RPMI7951 (cell line): ENCODE measurements around the gene CERT1. TPM values are rescaled to one million over a fixed set of nuclear protein-coding genes. Genes with fewer than 3 reads are reported as not detected.

ENCODE experiments used
- DNase-seq: peaks from one replicate; pipeline ENCODE4 v3.0.0-alpha.2; 2012; ENCODE audit warnings: low read depth
- total RNA-seq: library from RNA; depleted of rRNA; stranded (reverse); fragments of >200 nt; shearing (Covaris generic); gene quantifications from 2 replicates; pipeline ENCODE4 v1.2.3, GENCODE V29; 2014

Gene CERT1
- total RNA-seq, 1 experiment from 2014 or later, result 14.1 TPM

DNA sequence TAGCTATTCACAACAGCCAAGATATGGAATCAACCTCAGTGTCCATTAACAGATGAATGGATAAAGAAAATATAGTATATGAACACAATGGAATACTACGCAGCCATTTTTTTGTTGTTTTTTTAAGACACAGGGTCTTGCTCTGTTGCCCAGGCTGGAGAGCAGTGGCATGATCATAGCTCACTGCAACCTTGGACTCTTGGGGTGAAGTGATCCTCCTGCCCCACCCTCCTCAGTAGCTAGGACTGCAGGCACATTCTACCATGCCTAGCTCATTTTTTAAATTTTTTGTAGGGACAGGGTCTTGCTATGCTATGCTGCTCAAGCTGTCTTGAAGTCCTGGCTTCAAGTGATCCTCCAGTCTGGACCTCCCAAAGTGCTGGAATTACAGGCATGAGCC lies 38.5 kb downstream of the CERT1 start:
- DNase-seq, result no peak

DNA sequence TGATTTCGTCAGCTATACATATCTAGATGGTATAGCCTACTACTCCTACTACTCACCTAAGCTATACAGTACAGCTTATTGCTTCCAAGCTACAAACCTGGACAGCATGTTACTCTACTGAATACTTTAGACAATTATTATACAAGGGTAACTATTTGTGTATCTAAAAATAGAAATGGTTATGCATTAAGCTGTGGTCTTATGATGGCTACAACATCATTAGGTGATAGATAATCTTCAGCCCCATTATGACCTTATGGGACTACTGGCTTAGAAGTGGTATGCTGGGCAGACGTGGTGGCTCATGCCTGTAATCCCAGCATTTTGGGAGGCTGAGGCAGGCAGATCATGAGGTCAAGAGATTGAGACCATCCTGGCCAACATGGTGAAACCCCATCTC lies 40.2 kb downstream of the CERT1 start:
- no peak for DNase-seq

DNA sequence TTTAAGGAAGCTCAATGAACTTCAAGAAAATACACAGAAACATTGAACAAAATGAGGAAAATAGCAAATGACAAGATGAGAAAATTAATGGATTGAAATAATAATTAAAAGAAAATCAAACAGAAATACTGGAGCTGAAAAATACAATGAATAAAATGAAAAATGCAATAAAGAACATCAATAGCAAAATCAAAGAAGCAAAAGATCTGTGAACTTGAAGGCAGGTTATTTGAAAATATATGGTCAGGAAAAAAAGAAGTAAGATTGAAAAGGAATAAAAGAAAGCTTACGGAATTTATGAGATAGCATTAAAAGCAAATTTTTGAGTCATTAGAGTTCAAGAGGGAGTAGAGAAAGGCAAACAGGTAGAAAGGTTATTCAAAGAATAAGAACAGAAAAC lies 42.4 kb downstream of the CERT1 start:
- DNase-seq, result no peak

DNA sequence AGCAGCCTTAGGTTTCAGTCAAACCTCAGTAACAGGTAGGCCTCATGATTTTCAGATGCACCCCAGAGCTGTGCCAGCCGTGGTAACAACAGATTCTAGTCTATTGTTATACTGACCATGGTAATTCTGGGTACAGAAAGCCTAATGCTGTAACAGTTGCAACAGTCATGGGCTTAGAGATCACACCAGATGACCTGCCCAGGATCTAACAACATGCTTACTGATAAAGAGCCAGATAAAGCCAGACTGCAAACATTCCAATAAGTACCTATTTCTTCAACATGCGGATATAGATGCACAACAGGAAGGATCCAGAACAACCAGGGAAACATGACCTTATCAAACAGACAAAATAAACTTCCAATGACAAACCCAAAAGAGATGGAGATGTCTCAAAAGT lies 42.8 kb downstream of the CERT1 start:
- no peak for DNase-seq

DNA sequence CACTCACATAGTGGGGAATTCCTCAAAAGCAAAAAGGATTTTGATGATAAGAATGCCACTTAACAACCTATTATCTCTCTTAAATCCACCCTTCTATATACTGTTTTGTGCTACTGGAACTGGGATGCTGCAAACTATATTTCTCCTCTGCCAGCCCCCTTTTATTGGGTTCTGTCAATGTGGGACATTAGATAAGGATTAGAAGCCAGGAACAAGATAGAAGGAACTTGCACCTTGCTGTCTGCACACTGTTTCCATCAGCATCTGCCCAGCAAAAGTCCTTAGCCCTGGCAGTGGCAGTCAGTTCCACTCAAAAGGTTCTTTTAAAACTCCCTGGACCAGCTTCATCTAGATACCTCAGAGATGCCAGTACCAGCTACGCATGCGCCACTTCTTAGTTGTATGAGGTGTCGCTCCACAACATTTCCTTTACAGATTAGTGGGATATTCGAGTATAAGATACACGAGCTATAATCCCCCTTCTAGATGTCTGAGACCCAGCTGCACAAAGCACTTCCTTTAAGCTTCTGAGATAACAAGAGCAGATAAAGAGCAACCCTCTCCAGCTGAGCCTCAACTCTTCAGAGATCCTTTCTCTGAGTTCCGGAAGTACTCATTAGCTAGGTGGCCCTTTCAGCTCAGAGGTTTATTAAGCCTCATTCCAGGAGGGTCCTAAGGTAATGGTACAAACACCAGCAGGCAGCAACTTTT lies 45.3 kb downstream of the CERT1 start:
- DNase-seq, result no peak

DNA sequence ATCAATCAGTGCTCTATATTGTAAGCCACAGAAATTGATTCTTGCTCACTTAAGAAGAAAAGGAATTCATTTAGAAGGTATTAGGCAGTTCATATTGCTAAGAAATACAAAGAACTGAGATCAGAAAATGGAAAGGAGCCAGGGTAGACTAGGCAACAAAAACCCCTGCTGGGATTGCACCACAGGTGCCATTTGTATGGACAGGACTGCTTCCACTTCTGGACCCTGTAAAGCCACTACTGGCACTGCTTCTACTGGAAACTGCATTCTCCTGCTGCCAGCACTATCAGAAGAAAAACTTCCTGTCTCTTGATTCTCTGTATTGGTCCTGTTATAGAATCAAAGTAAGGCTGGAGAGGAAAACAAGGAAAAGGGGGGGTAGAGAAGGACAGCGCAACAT lies 45.9 kb downstream of the CERT1 start:
- no peak for DNase-seq

DNA sequence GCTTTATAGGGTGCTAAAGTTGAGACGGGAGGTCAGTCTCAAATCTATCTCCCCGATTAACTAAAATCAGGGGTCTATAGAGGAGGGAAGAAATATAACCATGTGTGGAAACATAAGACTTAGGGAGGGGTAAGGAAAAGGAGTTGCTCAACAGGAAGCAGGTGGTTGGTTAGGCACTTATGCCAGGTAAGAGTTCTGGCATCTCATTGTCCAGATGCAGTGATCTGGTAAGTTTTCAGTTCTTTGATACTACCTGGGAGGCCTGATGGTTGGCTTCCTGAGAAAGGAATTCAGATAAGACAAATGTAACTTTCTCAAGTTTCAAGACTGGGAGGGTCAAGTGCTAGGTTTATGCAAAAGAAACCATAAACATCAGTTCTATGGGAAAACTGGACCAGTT lies 47.7 kb downstream of the CERT1 start:
- no peak for DNase-seq

DNA sequence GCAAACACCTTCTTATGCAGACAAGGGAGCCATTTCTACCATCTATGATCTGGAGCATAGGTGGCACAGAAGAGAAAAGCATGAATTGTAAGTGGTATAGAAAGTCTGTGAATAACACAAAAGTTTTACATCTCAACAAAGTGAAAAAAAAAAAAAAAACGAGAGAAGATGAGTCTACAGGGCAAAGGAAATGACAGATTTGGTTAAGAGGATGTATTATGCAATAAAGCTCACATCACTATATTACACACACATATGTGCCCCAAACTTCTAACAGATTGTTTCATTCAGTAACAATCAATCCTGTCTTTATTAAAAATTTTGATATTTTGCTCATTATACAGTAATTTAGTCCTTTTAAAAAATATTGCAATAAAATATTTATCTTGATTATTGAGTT lies 49.8 kb downstream of the CERT1 start:
- peak; percentile 3 for DNase-seq

DNA sequence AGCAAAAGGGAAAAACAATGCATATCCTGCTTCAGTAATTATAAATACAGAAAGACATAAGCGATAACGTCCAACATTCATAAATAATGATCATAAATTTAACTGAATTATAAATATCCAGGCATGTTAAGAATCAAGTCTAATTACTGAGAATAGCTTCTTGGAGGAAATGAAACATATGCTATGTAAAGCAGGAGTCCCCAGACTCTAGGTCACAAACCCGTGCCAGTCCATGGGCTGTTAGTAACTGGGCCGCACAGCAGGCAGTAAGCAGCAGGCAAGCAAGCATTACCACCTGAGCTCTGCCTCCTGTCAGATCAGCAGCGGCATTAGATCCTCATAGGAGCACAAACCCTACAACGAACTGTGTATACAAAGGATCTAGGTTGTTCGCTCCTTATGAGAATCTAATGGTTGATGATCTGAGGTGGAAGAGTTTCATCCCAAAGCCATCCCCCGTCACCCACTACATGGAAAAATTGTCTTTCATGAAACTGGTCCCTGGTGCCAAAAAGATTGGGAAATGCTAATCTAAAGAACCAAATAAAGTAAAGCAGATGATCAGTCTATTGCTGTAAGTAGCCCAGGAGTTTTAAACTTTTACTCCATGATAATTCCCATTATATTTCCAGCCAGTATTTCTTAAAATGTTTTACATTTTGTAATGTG lies 50.4 kb downstream of the CERT1 start:
- no peak for DNase-seq

DNA sequence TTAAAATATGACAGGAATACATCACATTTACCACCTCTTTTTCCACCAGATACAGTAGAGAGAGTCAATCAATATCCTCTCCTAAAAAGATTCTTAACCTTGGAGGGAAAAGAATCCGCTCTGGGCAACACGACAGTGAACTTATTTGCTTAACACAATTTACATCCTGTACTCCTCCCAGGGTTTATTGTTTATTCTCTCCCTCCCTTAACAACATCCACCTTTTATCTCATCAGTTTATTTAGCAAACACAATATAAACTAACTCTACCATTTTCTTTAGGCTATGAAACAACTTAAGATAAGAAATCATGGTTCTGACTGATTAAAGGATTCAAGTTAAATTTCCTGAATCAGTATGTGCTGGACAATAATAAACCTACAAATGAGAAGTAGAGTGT lies 50.9 kb downstream of the CERT1 start:
- DNase-seq, result no peak

DNA sequence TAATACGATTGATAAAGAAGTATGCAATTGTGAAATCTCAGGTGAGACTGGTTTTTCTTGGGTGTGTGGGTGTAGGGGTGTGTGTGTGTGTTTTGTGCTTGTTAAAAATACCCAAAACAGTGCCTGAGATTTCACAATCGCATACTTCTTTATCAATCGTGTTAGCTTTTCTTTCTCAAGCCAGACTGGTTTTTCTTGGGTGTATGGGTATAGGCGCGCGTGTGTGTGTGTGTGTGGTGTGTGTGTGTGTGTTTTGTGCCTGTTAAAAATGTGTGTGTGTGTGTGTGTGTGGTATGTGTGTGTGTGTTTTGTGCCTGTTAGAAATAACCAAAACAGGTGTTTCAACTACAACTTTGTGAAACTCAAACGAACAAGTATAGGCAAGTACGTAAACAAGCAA lies 53.7 kb downstream of the CERT1 start:
- DNase-seq, result no peak

DNA sequence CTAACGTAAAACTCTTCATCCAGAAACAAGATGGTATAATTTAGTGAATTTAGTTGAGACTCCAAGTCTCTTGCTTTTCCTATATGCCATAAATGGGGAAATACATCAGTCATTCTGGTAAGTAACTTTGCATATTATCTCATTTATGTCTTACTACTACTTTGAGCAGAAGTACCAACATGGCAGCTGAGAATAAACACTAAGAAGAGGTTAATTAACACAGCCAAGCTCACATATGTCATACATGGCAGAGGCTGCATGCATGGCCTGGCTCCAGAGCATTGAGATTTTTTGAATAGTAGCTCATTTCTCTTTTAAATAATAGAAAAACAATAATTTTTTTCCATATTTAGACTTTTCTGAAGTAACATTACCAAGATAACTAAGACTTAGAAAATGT lies 54.3 kb downstream of the CERT1 start:
- DNase-seq, result no peak

DNA sequence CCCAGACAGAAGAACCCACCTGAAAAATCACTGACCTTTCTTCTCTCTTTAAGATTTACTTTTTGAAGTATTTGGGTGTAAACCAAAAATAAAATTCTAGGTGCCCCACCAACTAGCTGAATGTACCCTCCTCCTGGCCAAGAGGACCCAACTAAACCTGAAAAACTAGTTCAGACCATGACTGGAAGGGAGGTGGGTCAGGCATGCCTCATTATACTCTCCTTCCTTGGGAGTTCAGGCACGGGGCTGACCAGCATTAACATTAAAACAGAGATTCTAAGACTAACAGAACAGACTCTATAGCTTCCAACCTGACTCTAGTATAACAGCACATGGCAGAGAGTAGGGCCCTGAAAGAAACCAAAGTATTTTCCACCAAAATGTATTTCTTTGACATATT lies 61.4 kb downstream of the CERT1 start:
- no peak for DNase-seq

DNA sequence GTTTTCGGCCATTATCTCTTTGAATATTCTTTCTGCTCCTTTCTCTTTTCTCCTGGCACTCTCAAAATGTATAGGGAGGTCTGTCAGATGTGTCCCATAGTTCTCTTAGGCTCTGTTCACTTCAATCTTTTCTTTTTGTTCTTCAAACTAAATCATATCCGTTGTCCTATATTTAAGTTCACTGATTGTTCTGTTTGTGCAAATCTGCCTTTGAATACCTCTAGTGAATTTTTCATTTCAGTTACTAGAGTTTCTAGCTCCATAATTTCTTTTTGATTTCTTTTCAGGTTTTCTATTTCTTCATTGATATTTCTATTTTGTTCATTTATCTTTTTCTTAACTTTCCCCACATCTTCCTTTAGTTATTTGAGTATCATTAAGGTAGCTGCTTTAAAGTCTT lies 65.4 kb downstream of the CERT1 start:
- no peak for DNase-seq

DNA sequence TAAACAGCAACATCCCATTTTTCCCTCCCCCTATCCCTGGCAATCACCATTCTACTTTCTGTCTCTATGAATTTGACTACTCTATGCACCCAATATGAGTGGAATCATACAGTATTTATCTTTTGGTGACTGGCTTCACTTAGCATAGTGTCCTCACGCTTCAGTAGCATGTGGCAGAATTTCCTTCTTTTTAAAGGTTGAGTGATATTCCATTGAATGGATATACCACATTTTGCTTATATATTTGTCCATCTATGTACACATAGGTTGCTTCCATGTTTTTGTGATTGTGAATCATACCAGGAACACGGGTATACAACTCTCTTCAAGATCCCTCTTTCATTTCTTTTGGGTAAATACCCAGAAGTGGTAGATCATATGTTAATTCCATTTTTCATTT lies 69.9 kb downstream of the CERT1 start:
- DNase-seq, result no peak

DNA sequence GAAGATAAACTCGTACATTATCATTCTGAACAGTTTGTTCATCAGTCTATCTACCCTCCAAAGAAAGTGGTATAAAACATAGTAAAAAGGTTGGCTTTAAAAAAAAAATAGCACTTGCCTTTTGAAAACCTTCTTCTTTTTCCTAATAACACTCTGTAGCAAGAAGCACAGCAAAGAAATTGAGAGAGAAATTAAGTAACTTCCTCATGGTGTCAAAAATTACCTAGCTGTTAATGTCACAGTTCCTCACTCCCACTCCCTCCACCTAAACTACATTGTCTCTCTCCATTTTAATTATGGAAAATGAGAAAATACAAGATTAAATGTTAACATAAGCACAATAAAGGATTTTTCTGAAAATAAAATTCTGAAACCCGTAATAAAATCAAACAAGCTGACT lies 72.2 kb downstream of the CERT1 start:
- DNase-seq, result no peak

DNA sequence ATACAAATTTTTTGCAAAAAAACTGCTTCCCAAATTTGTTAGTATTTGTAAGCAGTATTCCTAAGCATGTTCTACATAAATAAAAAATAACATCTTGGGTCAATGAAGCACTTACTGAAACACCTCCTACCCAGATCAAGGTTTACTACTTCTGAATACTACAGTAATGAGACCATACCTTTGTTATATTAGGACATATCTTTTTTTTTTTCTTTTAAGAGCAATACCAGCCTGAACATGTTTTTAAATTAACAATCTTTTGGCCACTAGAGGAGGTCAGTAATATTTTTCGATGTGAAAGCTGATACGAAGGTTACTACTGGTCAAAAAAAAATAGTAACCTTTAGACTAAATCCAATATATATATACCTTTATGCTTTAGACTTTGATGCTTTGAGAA lies 72.7 kb downstream of the CERT1 start:
- no peak for DNase-seq

DNA sequence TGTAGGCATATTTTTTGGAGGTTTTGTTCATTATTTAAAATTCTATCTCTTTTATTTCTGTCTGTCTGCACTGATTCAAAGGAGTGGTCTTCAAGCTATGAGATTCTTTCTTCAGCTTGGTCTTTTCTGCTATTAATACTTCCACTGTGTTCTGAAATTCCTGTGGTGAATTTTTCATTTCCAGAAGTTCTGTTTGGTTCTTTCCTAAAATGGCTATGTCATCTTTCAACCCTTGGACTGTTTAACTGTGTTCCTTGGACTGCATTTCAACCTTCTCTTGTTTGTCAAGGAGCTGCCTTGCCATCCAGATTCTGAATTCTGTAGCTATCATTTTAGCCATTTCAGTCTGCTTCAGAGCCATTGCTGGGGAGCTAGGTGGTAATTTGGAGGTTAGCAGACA lies 76.3 kb downstream of the CERT1 start:
- DNase-seq, result no peak

DNA sequence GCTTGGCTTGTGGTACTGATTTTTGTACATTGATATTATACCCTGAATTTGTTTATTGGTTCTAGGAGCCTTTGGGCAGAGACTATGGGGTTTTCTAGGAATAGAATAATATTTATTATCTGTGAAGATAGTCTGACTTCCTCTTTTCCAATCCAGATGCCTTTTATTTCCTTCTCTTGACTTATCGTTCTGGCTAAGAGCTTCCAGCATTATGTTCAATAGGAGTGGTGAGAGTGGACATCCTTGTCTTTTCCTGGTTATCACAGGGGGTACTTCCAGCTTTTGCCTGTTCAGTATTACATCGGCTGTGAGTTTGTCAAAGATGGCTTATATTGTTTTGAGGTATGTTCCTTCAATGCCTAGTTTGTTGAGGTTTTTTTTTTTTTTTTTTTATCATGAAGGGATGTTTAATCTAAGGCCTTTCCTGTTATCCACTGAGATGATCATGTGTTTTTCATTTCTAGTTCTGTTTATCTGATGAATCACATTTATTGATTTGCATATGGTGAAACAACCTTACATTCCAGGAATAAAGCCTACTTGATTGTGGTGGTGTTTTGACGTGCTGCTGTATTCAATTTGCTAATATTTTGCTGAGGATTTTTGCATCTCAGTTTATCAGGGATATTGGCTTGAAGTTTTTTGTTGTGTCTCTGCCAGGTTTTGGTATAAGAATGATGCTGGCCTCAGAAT lies 77.5 kb downstream of the CERT1 start:
- DNase-seq, result no peak

DNA sequence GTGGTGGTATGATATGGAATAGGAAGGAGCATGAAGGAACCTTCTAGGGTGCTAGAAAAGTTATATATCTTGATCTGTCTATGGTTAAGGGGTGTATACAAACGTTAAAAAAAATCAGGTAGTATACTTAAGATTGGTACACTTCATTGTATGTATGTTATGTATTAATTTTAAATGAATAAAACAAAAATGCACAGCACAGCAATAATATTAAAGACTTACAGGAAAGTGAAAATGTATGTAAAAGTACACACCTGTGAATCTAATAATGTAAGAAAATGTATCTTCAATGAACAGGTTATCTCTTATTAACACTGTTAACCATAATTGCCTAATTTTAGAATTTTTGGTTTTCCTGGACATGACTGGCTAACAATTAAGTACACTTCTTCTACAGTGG lies 97.2 kb downstream of the CERT1 start:
- DNase-seq, result no peak

DNA sequence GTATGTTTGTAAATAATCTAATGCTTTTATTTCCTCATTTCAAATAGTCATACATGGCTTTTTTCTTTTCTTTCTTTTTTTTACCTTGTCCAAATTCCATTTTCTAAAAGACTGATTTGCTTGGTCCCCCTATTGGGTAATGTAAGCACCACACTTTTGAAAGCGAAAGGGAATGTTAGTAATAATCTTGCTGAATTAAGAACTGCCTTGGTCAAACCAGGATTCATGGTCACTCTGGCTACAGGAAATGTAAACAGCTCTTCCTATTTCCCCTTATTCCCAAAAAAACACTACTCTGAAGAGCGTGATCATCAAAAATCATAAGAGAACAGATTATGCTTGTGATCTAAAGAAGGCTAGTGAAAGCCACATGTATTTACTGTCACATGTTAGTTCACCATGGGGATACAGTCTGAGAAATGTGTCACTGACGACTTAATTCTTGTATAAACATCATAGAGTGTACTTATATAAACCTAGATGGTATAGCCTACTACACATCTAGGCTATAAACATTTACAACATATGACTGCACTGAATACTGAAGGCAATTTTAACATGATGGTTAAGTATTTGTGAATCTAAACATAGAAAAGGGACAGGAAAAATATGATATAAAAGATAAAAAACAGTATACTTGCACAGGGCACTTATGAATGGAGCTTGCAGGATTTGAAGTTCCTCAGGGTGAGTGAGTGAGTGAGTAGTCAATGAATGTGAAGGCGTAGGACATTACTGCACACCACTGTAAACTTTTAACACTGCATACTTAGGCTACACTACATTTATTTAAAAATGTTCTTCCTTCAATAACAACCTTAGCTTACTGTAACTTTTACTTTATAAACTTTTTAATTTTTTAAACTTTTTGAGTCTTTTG lies 99.1 kb downstream of the CERT1 start:
- DNase-seq, result no peak

DNA sequence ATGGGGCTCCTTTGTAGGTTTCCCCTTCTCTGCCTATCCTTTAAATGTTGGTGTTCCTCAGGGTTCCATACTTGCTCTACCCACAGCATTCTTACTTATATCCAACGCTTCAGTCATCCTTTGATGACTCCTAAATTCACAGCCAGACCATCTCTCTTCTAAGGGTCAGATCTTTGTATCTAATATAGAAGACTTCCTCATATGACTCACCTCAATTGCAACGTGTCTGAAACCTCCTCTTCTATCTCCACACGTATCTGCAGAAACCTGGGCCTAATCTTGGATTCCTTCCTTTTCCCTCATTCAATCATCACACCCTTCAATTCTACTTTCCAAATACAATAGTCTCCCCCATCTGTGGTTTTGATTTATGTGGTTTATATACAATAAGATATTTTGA lies 106.1 kb downstream of the CERT1 start:
- DNase-seq, result no peak
